Measurements from ENCODE around the gene GRIK1. TPM values are rescaled to one million over a fixed set of nuclear protein-coding genes. Genes with fewer than 3 reads are reported as not detected.

The GRIK1 gene
- total and polyA plus RNA-seq, 3 experiments from 2014 or later = not detected

DNA sequence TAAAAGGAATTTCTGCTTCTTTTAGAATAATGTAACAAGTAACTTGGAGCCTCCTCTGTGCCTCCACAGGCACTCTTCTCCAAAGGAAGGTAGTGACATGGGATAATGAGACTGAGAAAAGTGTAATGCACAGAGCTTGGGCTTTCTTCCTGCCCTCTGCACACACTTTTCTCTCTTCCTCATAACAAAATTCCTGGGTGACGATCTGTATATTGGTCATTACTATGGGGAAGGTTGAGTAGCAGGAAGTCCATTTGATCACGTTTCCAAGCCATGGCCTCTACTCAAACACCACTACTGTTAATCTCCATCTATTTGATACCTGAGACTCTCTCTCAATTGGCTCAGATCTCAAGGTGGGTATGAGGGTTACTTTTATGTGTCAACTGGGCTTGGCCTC is 113.9 kb downstream of the GRIK1 start:
- no peak for DNase-seq
- Histone ChIP-seq H3K27ac (ENCODE audit: low read depth, low read length) (no peak overlapping the region), H3K4me1 (ENCODE audit: insufficient read depth, low read length) (no peaks in the 10 kb centered on the region), H3K4me3 (ENCODE audit: low read length) (no peak overlapping the region), H3K36me3 (ENCODE audit: insufficient read depth, low read length) (no peaks in the 10 kb centered on the region), H3K27me3 (ENCODE audit: insufficient read depth, low read length, poor library complexity, severe bottlenecking) (no peaks in the 10 kb centered on the region), H3K9me3 (ENCODE audit: low read length) (no peaks in the 10 kb centered on the region)
- H3K4me3 Mint-ChIP-seq = no peak overlapping the region
- H3K27ac Mint-ChIP-seq = no peak overlapping the region
- peaks cover 0 to 4% (median 4%) of the 10 kb centered on the region in 5 donors for H3K9me3 Mint-ChIP-seq
- ChIA-PET POLR2A (no interaction called here), CTCF (no interaction called here)
- no peaks in the 10 kb centered on the region for H3K36me3 Mint-ChIP-seq
- H3K4me1 Mint-ChIP-seq = no peaks in the 10 kb centered on the region
- no peaks in the 10 kb centered on the region for H3K27me3 Mint-ChIP-seq

DNA sequence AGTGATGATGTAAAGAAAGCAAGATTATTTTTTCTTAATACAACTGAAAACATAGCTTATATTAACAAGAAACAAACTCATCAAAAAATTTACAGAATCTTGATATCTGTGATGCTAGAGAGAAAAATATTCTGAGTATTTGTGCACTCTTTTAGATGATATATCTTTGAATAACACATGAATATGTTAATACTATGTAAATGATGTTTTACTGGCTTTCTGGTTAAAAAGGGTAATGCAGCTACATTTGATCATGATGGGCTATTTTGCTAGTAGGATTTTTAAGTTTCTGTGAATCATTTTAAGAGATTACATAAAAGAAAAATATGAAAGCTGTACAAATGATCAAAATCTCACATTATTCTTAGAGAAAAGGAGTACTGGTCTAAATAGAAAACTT is 114.5 kb downstream of the GRIK1 start:
- Mint-ChIP-seq H3K36me3 (no peaks in the 10 kb centered on the region), H3K27me3 (no peaks in the 10 kb centered on the region), H3K4me1 (no peaks in the 10 kb centered on the region), H3K4me3 (no peak overlapping the region), H3K27ac (no peak overlapping the region), H3K9me3 (peaks cover 0 to 4% (median 4%) of the 10 kb centered on the region in 5 donors)
- H3K27me3 ChIP-seq (ENCODE audit: insufficient read depth, low read length, poor library complexity, severe bottlenecking) = no peaks in the 10 kb centered on the region
- H3K36me3 ChIP-seq (ENCODE audit: insufficient read depth, low read length) = no peaks in the 10 kb centered on the region
- no peak overlapping the region for H3K27ac ChIP-seq (ENCODE audit: low read depth, low read length)
- no peak overlapping the region for H3K4me3 ChIP-seq (ENCODE audit: low read length)
- POLR2A ChIA-PET = no interaction called here
- DNase-seq = no peak
- CTCF ChIA-PET = no interaction called here
- H3K9me3 ChIP-seq (ENCODE audit: low read length) = no peaks in the 10 kb centered on the region
- H3K4me1 ChIP-seq (ENCODE audit: insufficient read depth, low read length) = no peaks in the 10 kb centered on the region

DNA sequence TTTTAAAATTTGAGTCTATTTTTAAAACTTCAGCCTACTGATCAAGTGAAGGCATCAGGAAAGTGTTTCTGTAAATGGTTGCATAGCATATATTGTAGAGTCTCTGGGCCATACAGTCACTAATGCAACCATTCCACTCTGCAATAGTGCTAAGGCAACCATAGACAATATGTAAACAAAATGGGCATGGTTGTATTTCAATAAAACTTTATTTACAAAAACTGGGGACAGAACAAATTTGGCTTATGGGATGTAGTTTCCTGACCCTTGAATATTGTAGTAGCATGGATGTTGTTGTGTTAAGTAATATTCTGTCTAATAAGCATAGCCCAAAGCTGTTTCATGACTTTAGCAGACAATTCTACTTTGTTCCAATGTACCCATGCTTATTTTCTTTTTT is 117.7 kb downstream of the GRIK1 start:
- DNase-seq = no peak
- ChIA-PET POLR2A (no interaction called here), CTCF (no interaction called here)
- no peaks in the 10 kb centered on the region for H3K4me1 ChIP-seq (ENCODE audit: insufficient read depth, low read length)
- Mint-ChIP-seq H3K27ac (no peak overlapping the region), H3K9me3 (no peaks in the 10 kb centered on the region), H3K4me3 (no peak overlapping the region), H3K4me1 (no peaks in the 10 kb centered on the region), H3K36me3 (no peaks in the 10 kb centered on the region), H3K27me3 (no peaks in the 10 kb centered on the region)
- no peak overlapping the region for H3K27ac ChIP-seq (ENCODE audit: low read depth, low read length)
- no peaks in the 10 kb centered on the region for H3K9me3 ChIP-seq (ENCODE audit: low read length)
- H3K4me3 ChIP-seq (ENCODE audit: low read length) = no peak overlapping the region
- H3K36me3 ChIP-seq (ENCODE audit: insufficient read depth, low read length) = no peaks in the 10 kb centered on the region
- no peaks in the 10 kb centered on the region for H3K27me3 ChIP-seq (ENCODE audit: insufficient read depth, low read length, poor library complexity, severe bottlenecking)

DNA sequence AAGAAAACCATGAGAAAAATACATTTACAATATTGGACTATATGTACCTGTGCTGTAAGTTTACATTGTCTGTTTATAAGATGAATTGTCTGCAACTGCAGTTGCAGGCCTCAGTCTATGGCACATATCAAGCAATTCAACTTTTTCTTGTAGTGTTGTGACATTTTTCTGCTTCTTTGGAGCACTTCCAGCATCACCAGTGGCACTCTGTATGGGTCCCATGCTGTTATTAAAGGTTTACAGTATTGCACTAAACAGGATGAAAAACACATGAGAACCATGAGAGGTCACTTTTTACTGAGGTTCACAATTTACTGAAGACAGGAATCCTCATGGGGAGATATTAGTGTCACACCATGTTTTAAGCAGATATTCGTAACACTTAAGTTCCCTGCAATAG is 118.6 kb downstream of the GRIK1 start:
- no peaks in the 10 kb centered on the region for H3K36me3 ChIP-seq (ENCODE audit: insufficient read depth, low read length)
- H3K4me3 Mint-ChIP-seq = no peak overlapping the region
- no peaks in the 10 kb centered on the region for H3K4me1 Mint-ChIP-seq

DNA sequence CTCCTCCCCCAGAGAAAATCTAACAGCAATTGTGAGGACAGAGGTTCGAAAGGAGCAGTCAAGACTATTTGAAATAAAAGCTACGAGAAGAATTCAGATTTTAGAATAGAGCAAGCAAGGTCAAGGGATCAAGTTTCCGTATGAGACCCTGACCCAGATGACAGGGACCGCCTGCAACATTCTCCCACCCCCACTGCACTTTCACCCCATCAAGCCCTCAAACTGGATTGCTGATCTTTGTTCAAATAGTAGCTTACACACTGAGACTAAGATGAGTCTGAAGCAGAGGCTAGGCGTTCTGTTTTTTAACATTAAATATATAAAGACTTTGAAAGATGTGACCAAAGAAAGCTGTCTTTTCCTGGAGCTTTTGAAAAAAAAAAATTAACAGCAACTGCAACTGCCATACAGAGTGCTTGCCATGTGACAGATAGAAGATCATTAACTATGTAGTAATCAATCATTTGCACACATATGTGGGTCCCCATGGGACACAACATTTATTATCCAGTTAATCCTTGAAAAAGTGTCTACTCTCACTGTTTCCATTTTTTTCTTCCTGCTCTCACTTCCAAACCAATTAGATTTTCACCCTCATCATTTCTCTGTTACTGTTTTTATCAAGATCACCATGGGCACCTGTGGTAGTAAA is 120.0 kb downstream of the GRIK1 start:
- H3K27ac Mint-ChIP-seq = no peak overlapping the region
- H3K4me1 Mint-ChIP-seq = no peaks in the 10 kb centered on the region
- H3K9me3 Mint-ChIP-seq = peaks cover 0 to 2% (median 0%) of the 10 kb centered on the region in 5 donors
- H3K27me3 Mint-ChIP-seq = no peaks in the 10 kb centered on the region
- ChIA-PET POLR2A (no interaction called here), CTCF (no interaction called here)
- Histone ChIP-seq H3K9me3 (ENCODE audit: low read length) (no peaks in the 10 kb centered on the region), H3K27ac (ENCODE audit: low read depth, low read length) (no peak overlapping the region), H3K4me1 (ENCODE audit: insufficient read depth, low read length) (no peaks in the 10 kb centered on the region), H3K36me3 (ENCODE audit: insufficient read depth, low read length) (no peaks in the 10 kb centered on the region), H3K27me3 (ENCODE audit: insufficient read depth, low read length, poor library complexity, severe bottlenecking) (no peaks in the 10 kb centered on the region), H3K4me3 (ENCODE audit: low read length) (no peak overlapping the region)
- no peak for DNase-seq
- H3K36me3 Mint-ChIP-seq = no peaks in the 10 kb centered on the region
- no peak overlapping the region for H3K4me3 Mint-ChIP-seq

More for the DNA sequence above, 118.6 kb downstream of the GRIK1 start:
- H3K9me3 ChIP-seq (ENCODE audit: low read length) = no peaks in the 10 kb centered on the region
- Mint-ChIP-seq H3K27ac (no peak overlapping the region), H3K9me3 (peaks cover 0 to 2% (median 0%) of the 10 kb centered on the region in 5 donors), H3K27me3 (no peaks in the 10 kb centered on the region), H3K36me3 (no peaks in the 10 kb centered on the region)
- POLR2A ChIA-PET = no interaction called here
- H3K4me3 ChIP-seq (ENCODE audit: low read length) = no peak overlapping the region
- H3K27ac ChIP-seq (ENCODE audit: low read depth, low read length) = no peak overlapping the region
- CTCF ChIA-PET = no interaction called here
- H3K4me1 ChIP-seq (ENCODE audit: insufficient read depth, low read length) = no peaks in the 10 kb centered on the region
- no peak for DNase-seq
- H3K27me3 ChIP-seq (ENCODE audit: insufficient read depth, low read length, poor library complexity, severe bottlenecking) = no peaks in the 10 kb centered on the region

DNA sequence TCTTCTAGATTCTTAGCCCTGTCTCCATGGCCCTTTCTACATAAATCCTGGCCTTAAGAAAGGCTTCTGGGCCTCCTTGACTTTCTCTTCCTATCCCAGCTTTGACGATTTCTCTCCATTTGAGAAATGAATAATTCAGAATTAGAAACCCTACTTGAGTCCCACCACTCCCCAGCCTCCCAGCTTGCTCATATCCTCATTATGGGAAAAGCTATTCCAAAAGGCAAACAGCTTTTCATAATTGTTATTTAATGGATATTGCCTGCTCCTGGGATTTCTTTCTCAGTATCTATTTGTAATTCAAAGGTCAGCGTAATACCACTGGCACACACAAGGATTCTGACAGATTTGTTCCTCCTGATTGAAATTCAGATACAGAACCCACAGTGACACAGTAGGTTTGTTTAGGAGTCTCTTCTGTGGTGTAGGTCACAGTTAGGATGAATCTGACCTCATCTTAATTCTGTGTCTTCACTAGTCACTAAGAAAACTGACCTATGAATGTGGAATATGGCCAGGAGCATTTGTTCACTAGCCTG is 121.3 kb downstream of the GRIK1 start:
- Mint-ChIP-seq H3K36me3 (no peaks in the 10 kb centered on the region), H3K27me3 (peaks cover 0 to 1% of the 10 kb centered on the region in 2 donors), H3K9me3 (peaks cover 0 to 3% (median 0%) of the 10 kb centered on the region in 5 donors), H3K27ac (no peak overlapping the region), H3K4me1 (no peaks in the 10 kb centered on the region), H3K4me3 (no peak overlapping the region)
- Histone ChIP-seq H3K36me3 (ENCODE audit: insufficient read depth, low read length) (no peaks in the 10 kb centered on the region), H3K9me3 (ENCODE audit: low read length) (no peaks in the 10 kb centered on the region), H3K27ac (ENCODE audit: low read depth, low read length) (no peak overlapping the region), H3K27me3 (ENCODE audit: insufficient read depth, low read length, poor library complexity, severe bottlenecking) (no peaks in the 10 kb centered on the region), H3K4me3 (ENCODE audit: low read length) (no peak overlapping the region), H3K4me1 (ENCODE audit: insufficient read depth, low read length) (no peaks in the 10 kb centered on the region)
- POLR2A ChIA-PET = no interaction called here
- CTCF ChIA-PET = no interaction called here
- DNase-seq = no peak

DNA sequence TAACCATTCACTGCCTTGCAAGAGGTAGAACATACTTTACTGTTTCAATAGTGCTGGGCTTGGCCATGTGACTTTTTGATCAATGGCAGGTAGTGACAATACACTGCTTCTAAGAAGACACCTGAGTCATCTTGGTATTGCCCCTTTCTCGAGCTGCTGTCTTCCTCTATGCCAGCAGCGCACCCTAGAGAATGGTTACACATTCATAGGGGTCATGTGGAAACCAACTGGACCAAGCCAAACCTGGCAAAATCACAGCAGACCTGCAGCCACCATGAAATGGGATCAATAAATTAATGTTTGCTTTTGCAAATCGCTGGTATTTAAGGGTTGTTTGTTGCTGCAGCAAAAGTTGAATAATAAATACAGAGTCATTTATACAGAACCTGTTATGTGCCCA is 122.3 kb downstream of the GRIK1 start:
- POLR2A ChIA-PET = no interaction called here
- Histone ChIP-seq H3K36me3 (ENCODE audit: insufficient read depth, low read length) (no peaks in the 10 kb centered on the region), H3K4me3 (ENCODE audit: low read length) (no peak overlapping the region), H3K9me3 (ENCODE audit: low read length) (no peaks in the 10 kb centered on the region), H3K27ac (ENCODE audit: low read depth, low read length) (no peak overlapping the region), H3K4me1 (ENCODE audit: insufficient read depth, low read length) (no peaks in the 10 kb centered on the region), H3K27me3 (ENCODE audit: insufficient read depth, low read length, poor library complexity, severe bottlenecking) (no peaks in the 10 kb centered on the region)
- Mint-ChIP-seq H3K27ac (no peak overlapping the region), H3K27me3 (peaks cover 0 to 1% of the 10 kb centered on the region in 2 donors), H3K4me3 (no peak overlapping the region), H3K4me1 (no peaks in the 10 kb centered on the region), H3K9me3 (peaks cover 0 to 3% (median 0%) of the 10 kb centered on the region in 5 donors), H3K36me3 (no peaks in the 10 kb centered on the region)
- no peak for DNase-seq
- CTCF ChIA-PET = no interaction called here

DNA sequence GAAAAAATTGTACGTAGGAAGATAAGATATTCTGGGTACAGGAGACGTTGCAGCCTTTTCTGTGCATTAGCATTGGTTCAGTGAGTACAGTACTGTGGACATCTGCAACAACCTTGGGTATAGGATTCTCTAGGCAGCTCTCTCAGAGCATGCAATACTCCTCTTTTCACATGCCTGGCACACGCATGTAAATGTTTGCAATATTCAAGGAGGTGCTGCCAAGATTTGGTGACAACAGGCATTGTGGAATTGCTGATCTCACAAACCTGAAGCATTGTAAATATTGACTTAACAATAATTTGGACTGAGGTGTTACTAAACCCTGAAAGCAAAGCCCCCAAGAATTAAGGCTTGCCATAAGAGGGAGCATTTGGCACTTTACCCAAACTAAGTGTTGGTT is 126.8 kb downstream of the GRIK1 start:
- Mint-ChIP-seq H3K4me1 (no peaks in the 10 kb centered on the region), H3K36me3 (no peaks in the 10 kb centered on the region), H3K27ac (no peak overlapping the region), H3K9me3 (peaks cover 0 to 3% (median 0%) of the 10 kb centered on the region in 5 donors), H3K27me3 (peaks cover 0 to 1% of the 10 kb centered on the region in 2 donors), H3K4me3 (no peak overlapping the region)
- H3K4me3 ChIP-seq (ENCODE audit: low read length) = no peak overlapping the region
- ChIA-PET POLR2A (no interaction called here), CTCF (no interaction called here)
- H3K36me3 ChIP-seq (ENCODE audit: insufficient read depth, low read length) = no peaks in the 10 kb centered on the region
- H3K27ac ChIP-seq (ENCODE audit: low read depth, low read length) = no peak overlapping the region
- no peaks in the 10 kb centered on the region for H3K9me3 ChIP-seq (ENCODE audit: low read length)
- H3K27me3 ChIP-seq (ENCODE audit: insufficient read depth, low read length, poor library complexity, severe bottlenecking) = no peaks in the 10 kb centered on the region
- DNase-seq = no peak
- H3K4me1 ChIP-seq (ENCODE audit: insufficient read depth, low read length) = no peaks in the 10 kb centered on the region

Measured in CD8-positive, alpha-beta memory T cell (primary cell).